HG03095 (cell line): ENCODE results near the gene CNGA1.
"Not testable (repeated sequence)": the region's sequence is repeated elsewhere in the genome, so short reads cannot be mapped to it uniquely, and the experiment has no call there.

Source experiments
- ATAC-seq: cut with Tn5 transposase; IDR thresholded peaks from one replicate; pipeline ENCODE4 v1.9.1; 2021; ENCODE audit warnings: moderate library complexity; ENCODE audit not compliant: unreplicated experiment

Gene CNGA1

GRCh38 chr4:47974566-47974965 is 41.9 kb downstream of the CNGA1 start:
- ATAC-seq, result no peak

DNA sequence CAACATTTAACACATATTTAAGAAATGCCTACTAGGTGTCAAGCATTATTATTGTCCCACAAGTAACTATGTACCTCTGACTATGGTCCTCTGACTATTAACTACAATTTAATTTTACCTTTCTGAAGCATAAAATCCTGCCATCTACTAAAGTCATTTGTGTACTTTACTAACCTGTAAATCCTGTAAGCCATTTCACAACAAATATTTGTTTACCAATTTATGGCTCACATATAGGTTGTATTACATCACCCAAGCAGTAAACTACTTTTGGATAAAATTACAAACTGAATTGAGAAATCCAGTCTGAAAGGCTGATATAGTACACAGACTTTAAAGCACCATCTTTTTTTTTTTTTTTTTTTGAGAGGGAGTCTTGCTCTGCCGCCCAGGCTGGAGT is 43.8 kb downstream of the CNGA1 start:
- no peak for ATAC-seq

DNA sequence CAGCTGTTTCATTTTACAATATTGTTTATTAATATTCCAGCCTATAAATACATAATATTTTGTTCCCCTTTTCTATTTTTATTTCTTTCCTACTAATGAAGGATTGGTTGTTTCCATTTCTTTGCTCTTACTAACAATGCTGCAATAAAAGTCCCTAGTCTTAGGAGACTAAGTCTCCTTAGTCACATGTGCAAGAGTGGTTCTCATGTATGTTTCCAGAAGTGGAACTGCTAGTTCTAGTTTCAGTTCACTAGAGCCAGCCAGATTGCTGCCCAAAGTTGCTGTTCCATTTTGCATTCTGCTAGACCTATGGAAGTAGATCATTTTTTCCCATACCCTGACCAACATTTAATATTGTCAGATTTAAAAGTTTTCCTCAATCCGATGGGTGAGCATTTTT is 44.3 kb downstream of the CNGA1 start:
- ATAC-seq, result peak; percentile 91

- no peak for ATAC-seq
Measured at GRCh38 chr4:47968847-47969246, 47.6 kb downstream of the CNGA1 start.

DNA sequence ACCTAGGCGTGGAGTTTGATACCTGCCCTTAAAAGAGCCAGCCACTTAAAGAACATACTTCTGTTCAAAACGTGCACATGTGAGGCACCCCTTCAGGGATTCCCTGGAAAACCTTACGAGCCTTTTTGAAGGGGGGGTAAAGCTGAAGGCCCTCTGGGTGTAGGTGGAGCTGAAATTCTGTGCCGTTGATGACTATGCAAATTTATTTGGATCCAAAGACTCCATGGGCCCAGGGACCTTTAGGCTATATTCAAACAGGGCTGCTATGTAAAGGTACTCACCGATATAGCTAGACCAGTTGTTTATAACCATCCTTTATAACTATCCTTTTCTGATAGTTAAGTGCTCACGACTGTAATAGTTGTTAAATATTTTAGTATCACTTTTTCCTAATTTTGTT is 61.8 kb downstream of the CNGA1 start:
- no peak for ATAC-seq

- ATAC-seq, result no peak
Measured at GRCh38 chr4:47954245-47954644, 62.2 kb downstream of the CNGA1 start.

DNA sequence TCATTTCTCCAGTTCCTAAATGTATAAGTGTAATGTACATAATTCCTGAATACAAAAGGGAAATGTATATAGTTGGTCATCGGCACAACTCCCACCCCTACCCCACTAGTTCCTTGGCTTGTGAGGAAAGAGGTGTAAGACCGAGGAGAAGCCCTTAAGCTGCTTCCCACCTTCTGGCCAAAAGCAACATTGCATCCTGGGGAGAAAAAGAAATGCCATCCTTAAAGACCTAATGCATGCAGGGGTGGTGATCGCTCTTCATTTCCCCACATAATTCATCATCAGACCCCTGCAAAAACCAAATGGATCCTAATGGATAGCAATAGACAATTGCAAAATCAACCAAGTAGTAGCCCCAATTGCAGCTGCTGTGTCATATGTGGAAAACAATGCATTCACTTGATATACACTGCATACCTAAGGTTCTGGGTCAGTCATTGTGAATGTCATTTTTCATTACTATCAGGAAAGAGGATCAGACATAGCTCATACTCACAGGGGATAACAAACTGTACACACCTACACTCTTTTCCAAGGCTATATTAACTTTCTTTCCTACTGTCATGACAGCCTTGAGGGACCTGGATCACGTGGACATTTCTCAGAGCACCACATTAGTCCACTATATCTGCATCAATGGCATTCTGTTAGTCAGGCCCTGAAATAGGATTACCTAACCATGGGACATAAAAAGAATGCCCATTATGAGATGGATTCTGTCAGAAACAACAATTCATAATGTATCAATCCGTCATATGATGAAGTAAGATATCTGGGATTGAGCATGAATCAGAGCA is 70.4 kb downstream of the CNGA1 start:
- ATAC-seq, result no peak

- no peak for ATAC-seq
Measured at GRCh38 chr4:47942081-47942819, 74.2 kb downstream of the CNGA1 start.

DNA sequence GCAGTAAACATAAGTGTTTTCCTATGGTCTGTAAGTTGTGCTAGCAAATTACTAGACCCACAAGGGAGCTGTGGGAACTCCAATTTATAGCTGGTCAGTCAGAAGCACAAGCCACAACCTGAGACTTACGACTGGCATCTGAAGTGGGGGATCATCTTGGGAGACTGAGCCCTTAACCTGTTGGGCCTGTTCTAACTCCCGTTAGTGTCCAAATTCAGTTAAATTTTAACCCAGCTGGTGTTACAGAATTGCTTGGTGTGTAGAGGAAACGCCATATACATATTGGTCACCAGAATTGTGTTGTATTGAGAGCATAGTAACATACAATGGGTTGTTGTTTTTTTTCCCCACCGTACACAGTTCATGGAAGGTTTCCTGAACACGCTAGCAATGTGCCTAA is 77.0 kb downstream of the CNGA1 start:
- no peak for ATAC-seq

DNA sequence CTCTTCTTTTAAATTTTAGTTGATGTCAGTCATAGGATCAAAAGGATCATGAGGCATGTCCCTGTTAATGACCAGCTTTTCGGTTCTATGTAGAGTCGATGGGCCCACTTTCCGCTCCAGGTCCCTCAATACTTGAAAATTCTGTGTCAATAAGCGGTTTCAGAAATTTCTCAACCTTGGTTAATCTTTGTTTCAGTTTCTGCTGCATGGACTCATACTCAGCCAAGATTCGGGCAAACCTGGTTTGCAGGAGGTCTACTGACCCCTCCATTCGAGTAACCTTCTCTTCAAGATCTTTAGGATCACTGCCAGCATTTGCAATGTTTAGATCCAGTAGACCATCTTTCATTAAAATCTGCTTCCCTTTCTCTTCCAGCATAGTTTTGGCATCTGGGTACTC is 80.1 kb downstream of the CNGA1 start:
- ATAC-seq, result no peak

DNA sequence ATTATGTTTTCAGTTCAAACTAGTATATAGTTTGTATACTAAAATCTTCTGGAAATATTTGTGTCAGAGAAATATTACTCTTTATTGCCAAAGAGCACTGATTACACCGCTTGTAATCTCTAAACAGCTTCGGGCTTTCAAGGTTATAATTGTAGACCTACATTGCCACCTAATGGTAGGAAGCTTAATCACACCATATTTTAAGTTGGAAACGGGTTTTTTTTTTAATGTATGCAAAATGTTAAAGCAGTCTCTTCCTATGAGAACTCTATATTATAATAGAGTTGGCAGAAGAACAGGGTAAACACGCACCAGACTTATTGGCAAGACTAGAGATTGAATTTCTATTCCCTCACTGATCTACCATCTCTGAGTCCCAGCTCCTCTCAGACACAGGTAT is 82.6 kb downstream of the CNGA1 start:
- no peak for ATAC-seq

- no peak for ATAC-seq
Measured at GRCh38 chr4:47930971-47931804, 85.3 kb downstream of the CNGA1 start.

DNA sequence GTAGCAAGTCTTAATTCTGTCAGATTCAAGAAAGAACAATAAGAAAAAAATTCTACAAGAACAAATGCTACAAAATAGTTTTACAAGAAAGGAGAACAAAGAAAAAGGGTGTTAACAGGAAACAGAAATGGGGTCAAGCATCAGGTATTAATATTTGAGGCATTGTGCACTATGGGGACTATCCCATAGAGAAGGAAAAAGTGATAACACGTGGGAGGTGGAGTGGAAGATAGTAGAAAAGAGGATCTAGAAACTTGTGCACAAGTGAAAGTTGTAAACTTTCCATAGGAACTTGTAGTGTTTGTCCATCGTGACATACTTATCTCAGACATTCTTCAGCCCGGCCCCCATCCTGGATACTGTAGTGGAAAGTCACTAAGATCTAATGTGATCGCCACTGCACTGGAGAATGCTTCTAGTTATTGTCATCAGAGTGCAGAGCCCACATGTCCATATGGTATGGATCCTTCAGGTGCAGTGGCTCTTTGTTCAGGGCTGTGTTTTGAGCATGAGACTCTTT is 86.7 kb downstream of the CNGA1 start:
- no peak for ATAC-seq

GRCh38 chr4:47926667-47927258 is 89.7 kb downstream of the CNGA1 start:
- ATAC-seq, result peak; percentile 97

DNA sequence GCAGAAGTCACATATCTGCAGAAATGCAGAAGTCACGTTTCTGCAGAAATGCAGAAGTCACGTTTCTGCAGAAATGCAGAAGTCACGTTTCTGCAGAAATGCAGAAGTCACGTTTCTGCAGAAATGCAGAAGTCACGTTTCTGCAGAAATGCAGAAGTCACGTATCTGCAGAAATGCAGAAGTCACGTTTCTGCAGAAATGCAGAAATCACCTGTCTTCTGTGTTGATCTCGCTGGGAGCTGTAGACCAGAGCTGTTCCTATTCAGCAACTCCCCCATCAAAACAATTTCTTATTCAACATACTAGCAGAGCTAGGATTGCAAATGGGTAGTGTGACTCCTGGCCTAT is 93.2 kb downstream of the CNGA1 start:
- ATAC-seq, result not testable (repeated sequence)

GRCh38 chr4:47922436-47923260 is 93.8 kb downstream of the CNGA1 start:
- ATAC-seq, result not testable (repeated sequence)

DNA sequence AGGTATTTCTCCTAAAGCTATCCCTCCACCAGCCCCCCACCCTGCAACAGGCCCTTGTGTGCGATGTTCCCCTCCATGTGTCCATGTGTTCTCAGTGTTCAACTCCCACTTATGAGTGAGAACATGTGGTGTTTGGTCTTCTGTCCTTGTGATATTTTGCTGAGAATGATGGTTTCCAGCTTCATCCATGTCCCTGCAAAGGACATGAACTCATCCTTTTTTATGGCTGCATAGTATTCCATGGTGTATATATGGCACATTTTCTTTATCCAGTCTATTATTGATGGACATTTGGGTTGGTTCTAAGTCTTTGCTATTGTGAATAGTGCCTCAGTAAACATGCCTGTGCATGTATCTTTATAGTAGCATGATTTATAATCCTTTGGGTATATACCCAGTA is 99.3 kb downstream of the CNGA1 start:
- not testable (repeated sequence) for ATAC-seq

- no peak for ATAC-seq
Measured at GRCh38 chr4:47915378-47915777, 101.1 kb downstream of the CNGA1 start.

DNA sequence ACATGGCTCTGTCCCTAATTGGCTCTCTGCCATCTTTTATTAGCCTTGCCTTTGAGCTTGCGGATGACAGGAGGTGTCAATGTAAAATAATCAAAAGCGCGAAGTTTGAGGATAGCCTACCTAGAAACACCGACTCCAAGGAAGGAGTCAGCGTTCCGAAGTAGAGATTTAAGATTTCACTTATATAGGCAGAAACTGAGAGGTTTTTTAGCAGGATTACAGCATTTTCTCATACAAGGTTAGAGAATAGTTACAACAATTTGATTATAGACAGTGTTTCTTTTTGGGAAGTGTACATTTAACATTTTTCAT is 101.6 kb downstream of the CNGA1 start:
- ATAC-seq, result peak; percentile 11

GRCh38 chr4:47914220-47914925 is 102.1 kb downstream of the CNGA1 start, which contains the start of gene NFXL1:
TSS of gene NFXL1 (minus strand) at chr4:47914583. CDS start at chr4:47914203, 380 bp downstream.
- ATAC-seq, result peak; percentile 96
